ENCODE results near the gene ZMAT2. TPM values are rescaled to one million over a fixed set of nuclear protein-coding genes. Genes with fewer than 3 reads are reported as not detected.

ZMAT2 gene
- total RNA-seq, 2 experiments from 2014 or later = 24.8 to 41.6 TPM

DNA sequence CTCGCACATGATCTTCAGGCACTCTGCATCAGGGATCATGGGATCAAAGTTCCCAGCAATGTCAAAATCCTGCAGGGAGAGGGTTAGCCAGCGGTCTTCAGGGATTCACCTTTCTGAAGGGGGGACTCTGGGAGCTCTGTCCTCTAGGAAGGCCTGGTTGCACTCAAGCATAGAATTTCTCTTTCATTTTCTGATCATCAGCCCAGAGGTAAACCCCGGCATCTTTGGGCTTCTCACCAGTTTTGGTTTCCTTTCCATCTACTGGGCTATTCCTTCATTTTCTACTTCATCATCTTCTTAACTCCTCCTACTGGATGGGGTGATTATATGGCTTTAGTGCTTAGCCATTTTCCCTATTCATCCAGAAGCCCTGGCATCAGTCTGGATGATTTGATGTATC is 22.3 kb upstream of the ZMAT2 start:
- Histone ChIP-seq H3K9me3 (ENCODE audit: low read length) (no peaks in the 10 kb centered on the region), H3K4me2 (ENCODE audit: low read length) (no peak overlapping the region), H2AFZ (ENCODE audit: low read length) (no peak overlapping the region), H3K4me1 (ENCODE audit: insufficient read depth, low read length, poor library complexity, severe bottlenecking) (no peaks in the 10 kb centered on the region), H3K36me3 (ENCODE audit: insufficient read depth, low read length) (peaks cover 84% of the 10 kb centered on the region), H3K79me2 (ENCODE audit: insufficient read depth, low read depth, low read length) (no peaks in the 10 kb centered on the region), H4K20me1 (ENCODE audit: insufficient read depth, low read length) (no peaks in the 10 kb centered on the region), H3K4me3 (ENCODE audit: low read depth, low read length, poor library complexity, severe bottlenecking) (no peak overlapping the region), H3K27ac (ENCODE audit: low read depth, low read length, poor library complexity, severe bottlenecking) (no peak overlapping the region), H3K9me2 (ENCODE audit: insufficient read depth, low read length) (no peaks in the 10 kb centered on the region)
- BruUV-seq (replicated peaks) = no TSS peak
- no peak for DNase-seq (ENCODE audit: low spot score)
- TF ChIP-seq, protein P1, sequence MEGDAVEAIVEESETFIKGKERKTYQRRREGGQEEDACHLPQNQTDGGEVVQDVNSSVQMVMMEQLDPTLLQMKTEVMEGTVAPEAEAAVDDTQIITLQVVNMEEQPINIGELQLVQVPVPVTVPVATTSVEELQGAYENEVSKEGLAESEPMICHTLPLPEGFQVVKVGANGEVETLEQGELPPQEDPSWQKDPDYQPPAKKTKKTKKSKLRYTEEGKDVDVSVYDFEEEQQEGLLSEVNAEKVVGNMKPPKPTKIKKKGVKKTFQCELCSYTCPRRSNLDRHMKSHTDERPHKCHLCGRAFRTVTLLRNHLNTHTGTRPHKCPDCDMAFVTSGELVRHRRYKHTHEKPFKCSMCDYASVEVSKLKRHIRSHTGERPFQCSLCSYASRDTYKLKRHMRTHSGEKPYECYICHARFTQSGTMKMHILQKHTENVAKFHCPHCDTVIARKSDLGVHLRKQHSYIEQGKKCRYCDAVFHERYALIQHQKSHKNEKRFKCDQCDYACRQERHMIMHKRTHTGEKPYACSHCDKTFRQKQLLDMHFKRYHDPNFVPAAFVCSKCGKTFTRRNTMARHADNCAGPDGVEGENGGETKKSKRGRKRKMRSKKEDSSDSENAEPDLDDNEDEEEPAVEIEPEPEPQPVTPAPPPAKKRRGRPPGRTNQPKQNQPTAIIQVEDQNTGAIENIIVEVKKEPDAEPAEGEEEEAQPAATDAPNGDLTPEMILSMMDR (conservative IDR thresholded peaks at IDR 0.05; ENCODE audit: low read length) = no peak
- TF ChIP-seq EZH2phosphoT487 (IDR thresholded peaks at IDR 0.05; ENCODE audit: borderline replicate concordance, low read depth, low read length) = no peak
- ChIA-PET POLR2A (no interaction called here), CTCF (ENCODE audit: unreplicated experiment) (no interaction called here)
- intact Hi-C loops (cut with micrococcal nuclease; ENCODE audit: unreplicated experiment) = no loop called here

DNA sequence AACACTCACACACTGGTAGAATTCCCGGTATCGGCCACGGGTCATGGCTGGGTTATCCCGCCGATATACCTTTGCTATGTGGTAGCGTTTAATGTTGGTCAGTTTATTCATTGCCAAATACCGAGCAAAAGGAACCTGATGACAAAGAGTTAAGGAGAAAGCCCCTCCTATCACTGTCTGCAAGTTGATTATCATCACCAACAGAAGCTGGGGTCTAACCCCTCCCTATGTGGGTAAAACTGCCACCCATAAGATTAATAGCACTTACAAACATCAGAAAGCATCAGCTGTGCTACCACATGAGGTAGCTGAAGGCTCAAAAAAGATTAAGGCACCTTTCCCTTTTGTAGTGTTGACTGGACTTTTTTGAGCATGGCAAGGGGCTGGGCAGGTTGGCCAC is 21.3 kb upstream of the ZMAT2 start:
- Histone ChIP-seq H3K9me2 (ENCODE audit: insufficient read depth, low read length) (no peaks in the 10 kb centered on the region), H3K4me2 (ENCODE audit: low read length) (no peak overlapping the region), H4K20me1 (ENCODE audit: insufficient read depth, low read length) (no peaks in the 10 kb centered on the region), H3K36me3 (ENCODE audit: insufficient read depth, low read length) (peaks cover 80% of the 10 kb centered on the region), H3K27ac (ENCODE audit: low read depth, low read length, poor library complexity, severe bottlenecking) (no peak overlapping the region), H3K79me2 (ENCODE audit: insufficient read depth, low read depth, low read length) (no peaks in the 10 kb centered on the region), H3K9me3 (ENCODE audit: low read length) (no peaks in the 10 kb centered on the region), H2AFZ (ENCODE audit: low read length) (no peak overlapping the region), H3K4me1 (ENCODE audit: insufficient read depth, low read length, poor library complexity, severe bottlenecking) (no peaks in the 10 kb centered on the region), H3K4me3 (ENCODE audit: low read depth, low read length, poor library complexity, severe bottlenecking) (no peak overlapping the region)
- no peak for DNase-seq (ENCODE audit: low spot score)
- POLR2A ChIA-PET = no interaction called here
- CTCF ChIA-PET (ENCODE audit: unreplicated experiment) = no interaction called here
- no TSS peak for BruUV-seq (replicated peaks)
- TF ChIP-seq, protein P1 (conservative IDR thresholded peaks at IDR 0.05; ENCODE audit: low read length) = no peak
- TF ChIP-seq EZH2phosphoT487 (IDR thresholded peaks at IDR 0.05; ENCODE audit: borderline replicate concordance, low read depth, low read length) = no peak
- intact Hi-C loops (cut with micrococcal nuclease; ENCODE audit: unreplicated experiment) = no loop called here

- POLR2A ChIA-PET = interaction anchor here (0.6 to 2.4 kb wide), 8 partner anchors 10 to 513 kb away, joined by 3 to 20 read pairs (median 4); partner anchors contain the start of genes IK, NDUFA2 and ZMAT2
Measured at GRCh38 chr5:140690376-140690932, 9.8 kb upstream of the ZMAT2 start.

More at GRCh38 chr5:140690376-140690932, 9.8 kb upstream of the ZMAT2 start:
- Histone ChIP-seq H3K9me2 (ENCODE audit: insufficient read depth, low read length) (no peaks in the 10 kb centered on the region), H3K36me3 (ENCODE audit: insufficient read depth, low read length) (peaks cover 52% of the 10 kb centered on the region), H3K9me3 (ENCODE audit: low read length) (no peaks in the 10 kb centered on the region), H3K79me2 (ENCODE audit: insufficient read depth, low read depth, low read length) (peaks cover 35% of the 10 kb centered on the region), H4K20me1 (ENCODE audit: insufficient read depth, low read length) (no peaks in the 10 kb centered on the region), H3K27ac (ENCODE audit: low read depth, low read length, poor library complexity, severe bottlenecking) (peak overlapping the region; percentile 38), H3K4me3 (ENCODE audit: low read depth, low read length, poor library complexity, severe bottlenecking) (peak overlapping the region; percentile 86), H3K4me2 (ENCODE audit: low read length) (peak overlapping the region; percentile 97), H3K4me1 (ENCODE audit: insufficient read depth, low read length, poor library complexity, severe bottlenecking) (peaks cover 17% of the 10 kb centered on the region), H2AFZ (ENCODE audit: low read length) (peak overlapping the region; percentile 88)
- CTCF ChIA-PET (ENCODE audit: unreplicated experiment) = interaction anchor here (0.5 kb wide), 1 partner anchor 948 kb away, joined by 3 read pairs; no protein-coding TSS in a partner anchor
- TF ChIP-seq, protein P1 (conservative IDR thresholded peaks at IDR 0.05; ENCODE audit: low read length) = no peak
- intact Hi-C loops (cut with micrococcal nuclease; ENCODE audit: unreplicated experiment) = no loop called here
- BruUV-seq (replicated peaks) = no TSS peak
- DNase-seq (ENCODE audit: low spot score) = no peak
